HepG2 (cell line): ENCODE results near the gene GCG. TPM values are rescaled to one million over a fixed set of nuclear protein-coding genes. Genes with fewer than 3 reads are reported as not detected.

Experiments used
- CREM ChIP-seq, 2 experiments: sonication (generic) in 1 of 2; formaldehyde crosslinking in 1 of 2; IDR thresholded peaks; 2 replicates each; pipeline versions ENCODE4 v1.4.0 to v1.6.1; 2016 to 2020; ENCODE audit warnings: antibody characterized with exemption in 1 of 2, mild to moderate bottlenecking in 1 of 2, missing genetic modification reagents in 1 of 2
- EHMT2 ChIP-seq: fragments of 200-600 bp; sonication (generic); IDR thresholded peaks from 2 replicates; pipeline ENCODE4 v1.7.0; 2017; ENCODE audit warnings: antibody characterized with exemption, low read depth, low read length, borderline replicate concordance
- HOXA5 ChIP-seq: sonication (generic); formaldehyde crosslinking; IDR thresholded peaks from 2 replicates; pipeline ENCODE4 v1.4.0; 2020; ENCODE audit warnings: missing genetic modification reagents
- KDM2A ChIP-seq: sonication (generic); formaldehyde crosslinking; IDR thresholded peaks from 2 replicates; pipeline ENCODE4 v1.4.0; 2020; ENCODE audit warnings: low read depth, missing genetic modification reagents, borderline replicate concordance
- NFE2L2 ChIP-seq: fragments of 150-350 bp; IDR thresholded peaks from 2 replicates; pipeline ENCODE4 v1.6.1; 2014; ENCODE audit warnings: low read length
- RFX5 ChIP-seq: IDR thresholded peaks from 2 replicates; pipeline ENCODE4 v1.6.1; 2011; ENCODE audit warnings: low read depth, low read length, improper control_type of control experiment
- SRF ChIP-seq: IDR thresholded peaks from 2 replicates; pipeline ENCODE4 v1.6.1; 2011; ENCODE audit warnings: mild to moderate bottlenecking, low read depth, low read length, moderate library complexity
- SSRP1 ChIP-seq: IDR thresholded peaks from 2 replicates; pipeline ENCODE4 v1.6.1; 2016; ENCODE audit warnings: control low read depth
- TARDBP ChIP-seq: sonication (generic); formaldehyde crosslinking; IDR thresholded peaks from 2 replicates; pipeline ENCODE4 v1.8.0; 2022; ENCODE audit warnings: mild to moderate bottlenecking, missing genetic modification reagents
- TCF7 ChIP-seq: sonication (generic); IDR thresholded peaks from 2 replicates; pipeline ENCODE4 v1.6.1; 2016; ENCODE audit warnings: antibody characterized with exemption, low read depth
- YY1 ChIP-seq: IDR thresholded peaks from 2 replicates; pipeline ENCODE4 v1.6.1; 2011; ENCODE audit warnings: low read length, low read depth, moderate library complexity, mild to moderate bottlenecking; ENCODE audit not compliant: insufficient read depth, insufficient replicate concordance
- ZC3H13 ChIP-seq: sonication (generic); formaldehyde crosslinking; IDR thresholded peaks from 2 replicates; pipeline ENCODE4 v1.8.1; 2023; ENCODE audit warnings: mild to moderate bottlenecking, missing genetic modification reagents, moderate library complexity
- ZNF230 ChIP-seq: sonication (generic); formaldehyde crosslinking; IDR thresholded peaks from 2 replicates; pipeline ENCODE4 v1.4.0; 2020; ENCODE audit warnings: mild to moderate bottlenecking, missing genetic modification reagents
- ZNF329 ChIP-seq: sonication (generic); formaldehyde crosslinking; IDR thresholded peaks from 2 replicates; pipeline ENCODE4 v1.9.0; 2021; ENCODE audit warnings: low read depth, mild to moderate bottlenecking, missing genetic modification reagents
- ZNF431 ChIP-seq: sonication (generic); formaldehyde crosslinking; IDR thresholded peaks from 2 replicates; pipeline ENCODE4 v1.9.0; 2022; ENCODE audit warnings: missing genetic modification reagents, low read depth, mild to moderate bottlenecking, borderline replicate concordance
- ZNF557 ChIP-seq: sonication (generic); formaldehyde crosslinking; IDR thresholded peaks from 2 replicates; pipeline ENCODE4 v1.4.0; 2020; ENCODE audit warnings: missing genetic modification reagents
- ZNF644 ChIP-seq: IDR thresholded peaks from 2 replicates; pipeline ENCODE4 v1.6.1; 2016; ENCODE audit warnings: low read depth
- ZNF652 ChIP-seq: IDR thresholded peaks from 2 replicates; pipeline ENCODE4 v1.6.1; 2016; ENCODE audit warnings: low read depth, borderline replicate concordance
- ZNF672 ChIP-seq: sonication (generic); formaldehyde crosslinking; IDR thresholded peaks from 2 replicates; pipeline ENCODE4 v1.8.1; 2022; ENCODE audit warnings: missing genetic modification reagents
- polyA plus RNA-seq, 8 experiments: library from polyadenylated mRNA; depleted of rRNA in 3 of 8; stranded (reverse) in 7 of 8; unstranded in 1 of 8; fragments of >200 nt; fragmentation: Illumina TruSeq in 4 of 8; extraction: Trizol in 4 of 8; gene quantifications; 2 replicates each; pipeline versions ENCODE4 v1.2.1 to v1.2.3, GENCODE V29; 2011 to 2016; ENCODE audit warnings: low read depth in 4 of 8, missing spikeins in 1 of 8, mixed read lengths in 1 of 8; ENCODE audit not compliant: insufficient read depth in 1 of 8
- total RNA-seq, 5 experiments: library from RNA; depleted of rRNA; stranded (reverse); fragments of >200 nt; fragmentation: Illumina TruSeq; extraction: Trizol; gene quantifications; 2 replicates each; pipeline ENCODE4 v1.2.3, GENCODE V29; 2016; ENCODE audit warnings: low read depth in 1 of 5
- TF ChIP-seq, protein P1 (sequence below): sonication (generic); formaldehyde crosslinking; IDR thresholded peaks from 2 replicates; pipeline ENCODE4 v1.9.0; 2021; ENCODE audit warnings: missing genetic modification reagents, mild to moderate bottlenecking, borderline replicate concordance
- TF ChIP-seq, protein P2 (sequence below): IDR thresholded peaks from 2 replicates; pipeline ENCODE4 v1.6.1; 2016; ENCODE audit warnings: low read depth, borderline replicate concordance
- TF ChIP-seq, protein P3 (sequence below): sonication (generic); formaldehyde crosslinking; IDR thresholded peaks from 2 replicates; pipeline ENCODE4 v1.8.0; 2022; ENCODE audit warnings: missing genetic modification reagents, mild to moderate bottlenecking, inconsistent platforms, borderline replicate concordance
- TF ChIP-seq, protein P4 (sequence below): sonication (generic); formaldehyde crosslinking; IDR thresholded peaks from 2 replicates; pipeline ENCODE4 v1.5.1; 2020; ENCODE audit warnings: missing genetic modification reagents, mild to moderate bottlenecking, borderline replicate concordance
- TF ChIP-seq, protein P5 (sequence below): IDR thresholded peaks from 2 replicates; pipeline ENCODE4 v1.6.1; 2016; ENCODE audit warnings: mild to moderate bottlenecking

GCG gene
- total and polyA plus RNA-seq, 2 of the 13 experiments (the other 11 are each of a cell fraction or from before 2014, with no cell fraction given): not detected

DNA sequence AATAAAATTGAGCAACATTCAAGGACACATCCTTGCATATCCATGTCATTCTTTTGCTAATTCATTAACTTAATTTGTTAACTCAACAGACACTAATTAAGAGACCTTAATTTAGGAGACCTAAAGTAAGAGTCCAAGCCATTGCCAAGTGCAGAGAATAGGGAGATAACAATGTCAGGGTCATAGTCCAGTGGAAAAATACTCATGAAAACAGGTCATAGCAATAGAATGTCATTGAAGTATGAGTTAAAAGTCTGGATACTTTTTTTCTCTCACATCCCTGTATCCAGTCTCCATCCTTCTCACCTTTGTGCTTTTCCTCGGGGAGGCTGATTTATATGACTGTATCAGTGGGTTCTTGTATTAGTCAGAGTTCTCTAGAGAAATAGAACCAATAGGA, 51.5 kb downstream of the GCG start (continued):
- TF ChIP-seq ZNF329 (CRISPR knock-in tag) (no peak), CREM (IDR thresholded peaks at IDR 0.05) (0 out of 2 replicates have a peak, but pooled peaks have one; percentile 21), CREM (CRISPR knock-in tag; IDR thresholded peaks at IDR 0.05) (no peak), ZNF652 (CRISPR knock-in tag) (no peak), SRF (no peak), ZNF557 (CRISPR knock-in tag) (no peak), RFX5 (no peak), EHMT2 (peak; percentile 62; the same call in 1 of the 2 replicates), SSRP1 (no peak), HOXA5 (CRISPR knock-in tag) (no peak), ZNF644 (CRISPR knock-in tag) (peak; percentile 61; the same call in 1 of the 2 replicates), ZNF672 (CRISPR knock-in tag) (no peak), ZC3H13 (no peak), ZNF230 (CRISPR knock-in tag) (no peak), NFE2L2 (no peak), KDM2A (CRISPR knock-in tag) (no peak), YY1 (no peak), ZNF431 (CRISPR knock-in tag) (no peak), TARDBP (CRISPR knock-in tag) (0 out of 2 replicates have a peak, but pooled peaks have one; percentile 35), TCF7 (peak; percentile 19; the same call in 1 of the 2 replicates)
- TF ChIP-seq, protein P1, sequence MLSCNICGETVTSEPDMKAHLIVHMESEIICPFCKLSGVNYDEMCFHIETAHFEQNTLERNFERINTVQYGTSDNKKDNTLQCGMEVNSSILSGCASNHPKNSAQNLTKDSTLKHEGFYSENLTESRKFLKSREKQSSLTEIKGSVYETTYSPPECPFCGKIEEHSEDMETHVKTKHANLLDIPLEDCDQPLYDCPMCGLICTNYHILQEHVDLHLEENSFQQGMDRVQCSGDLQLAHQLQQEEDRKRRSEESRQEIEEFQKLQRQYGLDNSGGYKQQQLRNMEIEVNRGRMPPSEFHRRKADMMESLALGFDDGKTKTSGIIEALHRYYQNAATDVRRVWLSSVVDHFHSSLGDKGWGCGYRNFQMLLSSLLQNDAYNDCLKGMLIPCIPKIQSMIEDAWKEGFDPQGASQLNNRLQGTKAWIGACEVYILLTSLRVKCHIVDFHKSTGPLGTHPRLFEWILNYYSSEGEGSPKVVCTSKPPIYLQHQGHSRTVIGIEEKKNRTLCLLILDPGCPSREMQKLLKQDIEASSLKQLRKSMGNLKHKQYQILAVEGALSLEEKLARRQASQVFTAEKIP (CRISPR knock-in tag): no peak
- TF ChIP-seq, protein P2, sequence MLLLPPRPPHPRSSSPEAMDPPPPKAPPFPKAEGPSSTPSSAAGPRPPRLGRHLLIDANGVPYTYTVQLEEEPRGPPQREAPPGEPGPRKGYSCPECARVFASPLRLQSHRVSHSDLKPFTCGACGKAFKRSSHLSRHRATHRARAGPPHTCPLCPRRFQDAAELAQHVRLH: no peak
- TF ChIP-seq, protein P3, sequence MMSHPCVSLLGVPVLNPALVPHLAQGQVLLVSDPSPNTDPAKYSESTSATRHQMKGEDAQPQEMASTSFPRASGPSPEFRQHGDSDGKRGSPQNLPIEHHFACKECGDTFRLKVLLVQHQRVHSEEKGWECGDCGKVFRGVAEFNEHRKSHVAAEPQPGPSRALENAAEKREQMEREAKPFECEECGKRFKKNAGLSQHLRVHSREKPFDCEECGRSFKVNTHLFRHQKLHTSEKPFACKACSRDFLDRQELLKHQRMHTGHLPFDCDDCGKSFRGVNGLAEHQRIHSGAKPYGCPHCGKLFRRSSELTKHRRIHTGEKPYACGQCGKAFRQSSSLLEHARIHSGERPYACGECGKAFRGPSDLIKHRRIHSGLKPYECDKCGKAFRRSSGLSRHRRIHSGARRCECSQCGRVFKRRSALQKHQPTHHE (CRISPR knock-in tag): no peak
- TF ChIP-seq, protein P4, sequence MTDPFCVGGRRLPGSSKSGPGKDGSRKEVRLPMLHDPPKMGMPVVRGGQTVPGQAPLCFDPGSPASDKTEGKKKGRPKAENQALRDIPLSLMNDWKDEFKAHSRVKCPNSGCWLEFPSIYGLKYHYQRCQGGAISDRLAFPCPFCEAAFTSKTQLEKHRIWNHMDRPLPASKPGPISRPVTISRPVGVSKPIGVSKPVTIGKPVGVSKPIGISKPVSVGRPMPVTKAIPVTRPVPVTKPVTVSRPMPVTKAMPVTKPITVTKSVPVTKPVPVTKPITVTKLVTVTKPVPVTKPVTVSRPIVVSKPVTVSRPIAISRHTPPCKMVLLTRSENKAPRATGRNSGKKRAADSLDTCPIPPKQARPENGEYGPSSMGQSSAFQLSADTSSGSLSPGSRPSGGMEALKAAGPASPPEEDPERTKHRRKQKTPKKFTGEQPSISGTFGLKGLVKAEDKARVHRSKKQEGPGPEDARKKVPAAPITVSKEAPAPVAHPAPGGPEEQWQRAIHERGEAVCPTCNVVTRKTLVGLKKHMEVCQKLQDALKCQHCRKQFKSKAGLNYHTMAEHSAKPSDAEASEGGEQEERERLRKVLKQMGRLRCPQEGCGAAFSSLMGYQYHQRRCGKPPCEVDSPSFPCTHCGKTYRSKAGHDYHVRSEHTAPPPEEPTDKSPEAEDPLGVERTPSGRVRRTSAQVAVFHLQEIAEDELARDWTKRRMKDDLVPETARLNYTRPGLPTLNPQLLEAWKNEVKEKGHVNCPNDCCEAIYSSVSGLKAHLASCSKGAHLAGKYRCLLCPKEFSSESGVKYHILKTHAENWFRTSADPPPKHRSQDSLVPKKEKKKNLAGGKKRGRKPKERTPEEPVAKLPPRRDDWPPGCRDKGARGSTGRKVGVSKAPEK (CRISPR knock-in tag): no peak
- TF ChIP-seq, protein P5, sequence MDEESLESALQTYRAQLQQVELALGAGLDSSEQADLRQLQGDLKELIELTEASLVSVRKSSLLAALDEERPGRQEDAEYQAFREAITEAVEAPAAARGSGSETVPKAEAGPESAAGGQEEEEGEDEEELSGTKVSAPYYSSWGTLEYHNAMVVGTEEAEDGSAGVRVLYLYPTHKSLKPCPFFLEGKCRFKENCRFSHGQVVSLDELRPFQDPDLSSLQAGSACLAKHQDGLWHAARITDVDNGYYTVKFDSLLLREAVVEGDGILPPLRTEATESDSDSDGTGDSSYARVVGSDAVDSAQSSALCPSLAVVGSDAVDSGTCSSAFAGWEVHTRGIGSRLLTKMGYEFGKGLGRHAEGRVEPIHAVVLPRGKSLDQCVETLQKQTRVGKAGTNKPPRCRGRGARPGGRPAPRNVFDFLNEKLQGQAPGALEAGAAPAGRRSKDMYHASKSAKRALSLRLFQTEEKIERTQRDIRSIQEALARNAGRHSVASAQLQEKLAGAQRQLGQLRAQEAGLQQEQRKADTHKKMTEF: peak; percentile 66; the same call in 1 of the 2 replicates
